Middle frontal gyrus (tissue), 1 donor: ENCODE measurements around the gene TIPIN.

Source experiments
- DNase-seq: peaks from one replicate; pipeline ENCODE4 v3.0.0-alpha.2; 2015; ENCODE audit warnings: low spot score; ENCODE audit errors: extremely low spot score

The TIPIN gene

DNA sequence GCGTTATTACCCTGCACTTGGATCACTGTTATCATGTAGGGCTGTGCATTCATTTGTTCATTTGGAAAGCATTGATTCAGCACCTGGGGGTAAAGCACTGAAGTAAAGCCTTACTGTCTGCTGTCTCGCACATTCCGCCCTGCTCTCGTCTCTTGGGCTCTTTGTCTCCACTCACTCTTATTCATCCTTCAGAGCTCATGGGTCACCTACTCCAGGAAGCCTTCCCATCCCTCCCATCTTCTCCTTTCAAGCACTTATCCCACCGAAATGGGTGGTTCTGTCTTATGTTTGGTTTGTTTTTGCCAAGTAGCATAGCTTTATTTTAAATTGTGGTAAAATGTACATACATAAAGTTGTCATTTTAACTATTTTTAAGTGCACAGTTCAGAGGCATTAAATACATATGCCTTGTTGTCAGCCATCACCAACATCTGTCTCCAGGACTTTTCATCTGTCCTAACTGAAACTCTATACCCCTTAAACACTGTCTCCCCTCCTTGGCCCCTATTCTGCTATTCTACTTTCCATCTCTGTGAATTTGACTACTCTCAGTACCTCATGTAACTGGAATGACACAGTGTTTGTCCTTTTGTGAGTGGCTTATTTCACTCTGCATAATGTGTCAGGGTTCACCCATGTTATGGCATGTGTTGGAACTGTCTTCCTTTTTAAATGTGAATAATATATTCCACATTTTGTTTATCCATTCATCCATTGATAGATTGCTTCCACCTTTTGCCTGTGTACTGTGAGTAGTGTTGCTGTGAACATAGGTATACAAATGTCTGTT lies 53.8 kb downstream of the TIPIN start:
- DNase-seq = no peak

DNA sequence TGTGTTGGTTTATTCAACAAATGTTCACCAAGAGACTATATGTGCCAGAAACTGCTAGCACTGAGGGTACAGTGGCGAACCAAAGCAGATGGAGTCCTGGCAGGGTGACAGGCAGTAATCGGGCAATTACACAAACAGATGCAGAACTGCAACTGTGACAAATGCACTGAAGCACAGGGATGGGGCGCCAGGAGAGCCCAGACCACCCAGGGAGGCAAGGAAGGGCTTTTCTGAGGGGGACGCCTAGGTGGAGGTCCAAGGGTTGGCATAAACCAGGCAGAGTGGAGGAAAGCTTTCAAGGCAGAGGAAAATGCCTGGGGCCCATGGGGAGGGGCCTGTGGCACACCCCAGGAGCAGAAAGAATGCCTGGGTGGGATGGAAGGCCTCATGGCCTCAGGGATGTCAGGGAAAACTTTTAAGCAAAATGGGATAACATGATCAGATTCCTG lies 57.7 kb downstream of the TIPIN start:
- DNase-seq = no peak

DNA sequence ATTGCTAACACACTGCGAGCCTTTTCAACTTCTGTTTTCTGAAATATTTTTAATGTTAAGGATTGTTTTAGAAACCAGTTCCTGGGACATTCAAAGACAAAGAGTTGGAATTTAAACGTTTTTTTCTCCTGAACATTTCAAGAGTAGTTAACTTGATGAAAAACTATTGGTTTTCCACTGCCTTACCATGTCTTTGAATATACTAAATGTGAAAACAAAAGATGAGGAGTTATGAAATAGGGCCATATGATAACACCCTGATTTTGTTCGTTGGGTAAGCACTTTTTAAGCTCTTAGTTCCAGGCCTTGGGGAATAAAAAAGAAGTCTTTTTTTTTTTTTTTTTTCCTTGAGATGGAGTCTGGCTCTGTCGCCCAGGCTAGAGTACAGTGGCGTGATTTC lies 60.3 kb downstream of the TIPIN start:
- DNase-seq = no peak

DNA sequence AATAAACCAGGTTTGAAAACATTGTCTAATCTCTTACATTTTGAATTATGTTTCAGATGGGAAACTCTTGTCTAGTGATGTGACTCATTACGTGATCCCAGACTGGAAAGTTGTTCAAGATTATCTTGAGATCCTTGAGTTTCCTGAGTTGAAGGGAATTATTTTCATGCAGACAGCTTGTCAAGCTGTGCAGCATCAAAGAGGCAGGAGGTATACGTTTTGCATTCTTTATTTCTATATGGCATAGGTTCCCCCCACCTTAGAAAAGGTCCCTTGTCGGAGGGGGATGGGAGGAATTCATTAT lies 61.6 kb downstream of the TIPIN start:
- no peak for DNase-seq

DNA sequence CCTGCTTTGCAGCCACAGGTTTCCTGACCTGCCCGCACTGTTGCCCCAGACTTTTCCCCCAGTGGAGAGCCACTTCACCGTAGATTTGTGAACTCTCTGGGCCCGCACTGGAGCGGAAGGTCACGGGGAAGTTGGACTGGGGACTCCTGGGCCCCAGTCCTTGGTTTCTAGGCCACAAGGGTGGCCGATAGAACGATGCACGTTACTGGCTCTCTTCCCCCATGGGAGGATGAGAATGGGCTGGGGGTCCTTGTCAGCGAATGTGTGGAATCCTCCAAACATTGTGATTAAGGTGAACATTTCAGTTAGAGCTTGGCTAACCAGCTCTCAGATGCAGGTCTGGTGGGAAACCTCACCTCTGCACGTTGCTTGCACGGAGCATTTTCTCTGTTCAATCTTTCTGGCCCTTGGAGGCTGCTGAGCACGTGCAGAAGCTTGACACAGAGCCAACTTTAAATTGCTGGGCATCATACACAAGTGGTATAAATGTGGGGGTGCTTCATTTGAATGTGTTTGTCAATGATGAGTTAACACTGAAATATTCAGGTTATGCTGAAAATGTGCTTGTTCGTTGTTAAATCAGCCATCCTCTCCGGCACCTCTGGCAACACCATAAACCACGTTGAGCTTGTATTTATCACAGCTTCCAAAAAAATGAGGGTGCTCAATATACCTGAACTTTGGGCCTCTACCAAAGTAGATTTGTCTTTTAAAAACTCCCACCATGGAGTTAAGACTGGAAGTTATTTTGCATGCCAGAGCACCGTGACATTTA lies 62.1 kb downstream of the TIPIN start:
- no peak for DNase-seq

DNA sequence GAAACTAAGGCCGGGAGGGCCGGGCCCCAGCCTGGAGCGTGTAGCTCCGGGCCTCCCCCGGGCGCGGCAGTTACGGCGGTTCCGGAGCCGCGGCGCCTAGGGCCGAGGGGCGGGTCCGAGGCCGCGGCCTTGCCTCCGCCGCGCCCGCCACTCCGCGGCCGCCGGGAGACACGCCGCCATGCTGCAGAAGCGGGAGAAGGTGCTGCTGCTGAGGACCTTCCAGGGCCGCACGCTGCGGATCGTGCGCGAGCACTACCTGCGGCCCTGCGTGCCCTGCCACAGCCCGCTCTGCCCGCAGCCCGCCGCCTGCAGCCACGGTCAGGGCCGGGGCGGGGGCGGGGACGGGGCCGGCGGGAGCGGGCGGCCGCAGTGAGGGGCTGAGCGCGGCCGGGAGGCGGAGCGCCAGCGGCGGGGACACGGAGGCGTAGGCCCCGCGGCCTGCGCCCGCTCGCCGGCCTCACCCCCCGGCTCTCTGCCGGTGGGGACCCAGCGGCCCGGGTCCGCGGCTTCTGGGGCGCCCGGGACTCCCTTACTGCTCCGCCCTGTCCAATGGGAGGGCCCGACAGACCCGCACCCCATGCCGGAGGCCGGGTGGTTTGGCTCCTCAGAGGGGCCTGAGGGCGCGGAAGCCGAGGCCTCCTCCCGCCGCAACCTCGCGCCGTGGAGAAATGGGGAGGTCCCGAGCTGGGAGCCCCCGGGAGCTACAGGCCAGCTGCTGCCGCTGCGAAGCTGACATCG lies 62.9 kb downstream of the TIPIN start, which contains the start of gene DIS3L:
Gene DIS3L (plus strand): TSS at position 150 of the 738 bp plus-strand sequence. CDS start 29 bp downstream, at position 179.
- no peak for DNase-seq

DNA sequence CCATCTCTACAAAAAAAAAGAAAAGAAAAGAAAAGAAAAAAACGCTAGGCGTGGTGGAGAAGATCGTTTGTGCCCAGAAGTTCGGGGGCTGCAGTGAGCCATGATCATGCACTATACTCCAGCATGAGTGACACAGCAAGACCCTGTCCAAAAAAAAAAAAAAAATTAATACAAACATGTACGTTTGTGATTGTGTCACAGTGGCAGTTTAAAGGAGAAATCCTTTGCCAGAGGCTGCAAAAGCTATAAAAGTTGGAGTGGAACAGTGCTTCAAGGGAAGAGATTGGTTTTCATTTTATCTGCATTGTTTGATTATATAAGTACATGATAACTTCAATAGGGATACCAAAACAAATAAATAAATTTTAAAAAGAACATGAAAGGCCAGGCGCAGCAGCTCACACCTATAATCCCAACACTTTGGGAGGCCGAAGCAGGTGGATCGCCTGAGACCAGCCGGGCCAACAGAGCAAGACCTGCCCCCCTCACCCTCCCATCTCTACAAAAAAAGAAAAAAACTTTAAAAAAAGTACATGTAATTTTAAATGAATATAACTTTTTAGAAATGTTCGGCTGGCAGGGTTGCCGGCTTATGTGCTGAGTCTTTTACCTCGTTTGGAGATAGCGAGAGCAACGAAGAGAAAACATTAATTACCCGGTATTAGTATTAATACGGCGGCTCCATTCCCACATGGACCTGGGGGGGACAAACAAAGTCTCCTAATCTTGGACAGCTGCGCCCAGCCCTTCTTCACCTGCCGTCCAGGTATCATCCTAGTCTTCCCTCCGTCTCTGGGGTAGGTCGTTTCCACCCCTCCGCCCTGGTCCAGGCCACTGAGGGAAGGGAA lies 63.7 kb downstream of the TIPIN start:
- DNase-seq = no peak

DNA sequence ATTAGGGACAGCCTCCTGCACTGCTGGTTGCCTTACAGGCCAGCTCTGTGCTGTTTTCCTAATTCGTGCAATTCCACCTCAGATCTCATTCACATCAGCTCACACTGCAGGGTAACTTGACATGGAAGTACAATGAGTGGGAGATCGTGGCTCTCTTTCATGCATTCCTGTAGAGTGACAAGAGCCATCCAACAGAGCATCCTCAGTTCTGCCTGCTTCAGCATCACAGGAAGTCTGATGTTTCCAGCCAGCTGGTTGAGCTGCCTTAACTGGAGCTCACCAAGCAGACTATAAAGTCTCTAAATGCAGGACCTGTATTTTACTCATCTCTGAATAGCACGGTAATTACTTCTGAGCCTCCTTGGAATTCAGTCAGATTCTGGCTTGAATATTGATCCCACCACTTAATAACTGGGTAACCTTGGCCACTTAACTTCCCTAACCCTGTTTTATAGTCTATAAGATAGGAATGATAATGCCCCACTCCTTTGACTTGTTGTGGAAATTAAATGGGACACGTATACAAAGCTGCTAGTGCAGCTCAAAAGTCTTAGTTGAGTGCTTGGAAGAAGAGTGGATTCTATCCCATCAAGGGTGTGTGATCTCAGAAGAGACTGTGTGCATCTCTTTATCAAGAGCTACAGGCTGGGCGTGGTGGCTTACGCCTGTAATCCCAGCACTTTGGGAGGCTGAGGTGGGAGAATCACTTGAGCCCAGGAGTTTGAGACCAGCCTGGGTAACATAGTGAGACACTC lies 64.5 kb downstream of the TIPIN start:
- no peak for DNase-seq

DNA sequence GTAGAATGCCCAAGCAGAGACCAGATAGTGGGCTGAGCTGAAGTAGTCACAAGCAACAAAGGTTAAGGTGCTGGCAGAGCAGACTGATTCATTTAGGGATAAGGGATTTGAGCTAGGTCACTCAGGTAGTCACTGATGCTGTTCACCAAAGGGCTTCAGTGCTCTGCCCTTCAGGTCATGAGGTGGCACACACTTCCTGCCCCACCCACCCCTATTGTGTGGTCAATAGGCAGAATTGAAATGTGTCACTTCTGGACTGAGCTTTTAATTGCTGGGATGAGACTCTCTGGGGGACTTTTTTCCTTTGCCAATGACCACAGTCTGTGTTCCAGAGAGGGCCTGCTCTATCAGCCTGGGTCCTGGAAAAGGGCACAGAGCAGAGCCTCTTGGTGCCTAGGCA lies 66.0 kb downstream of the TIPIN start:
- DNase-seq = no peak

DNA sequence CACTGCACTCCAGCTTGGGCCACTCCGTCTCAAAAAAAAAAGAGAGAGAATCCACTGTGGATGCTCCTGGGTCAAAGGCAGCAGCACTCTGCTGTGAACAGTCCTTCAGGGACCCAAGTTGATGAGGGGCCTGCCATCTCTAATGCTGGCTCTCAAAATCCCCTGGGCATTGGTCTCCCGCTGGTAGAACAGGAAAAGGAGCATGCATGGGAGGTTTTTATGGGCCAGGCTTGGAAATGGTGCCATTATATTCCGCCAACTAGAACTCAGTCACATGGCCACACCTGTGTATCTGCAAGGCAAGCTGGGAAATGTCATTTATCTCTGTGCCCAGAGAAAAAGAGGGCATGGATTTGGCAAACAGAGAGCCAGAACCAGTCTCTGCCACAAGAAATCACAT lies 66.5 kb downstream of the TIPIN start:
- no peak for DNase-seq

DNA sequence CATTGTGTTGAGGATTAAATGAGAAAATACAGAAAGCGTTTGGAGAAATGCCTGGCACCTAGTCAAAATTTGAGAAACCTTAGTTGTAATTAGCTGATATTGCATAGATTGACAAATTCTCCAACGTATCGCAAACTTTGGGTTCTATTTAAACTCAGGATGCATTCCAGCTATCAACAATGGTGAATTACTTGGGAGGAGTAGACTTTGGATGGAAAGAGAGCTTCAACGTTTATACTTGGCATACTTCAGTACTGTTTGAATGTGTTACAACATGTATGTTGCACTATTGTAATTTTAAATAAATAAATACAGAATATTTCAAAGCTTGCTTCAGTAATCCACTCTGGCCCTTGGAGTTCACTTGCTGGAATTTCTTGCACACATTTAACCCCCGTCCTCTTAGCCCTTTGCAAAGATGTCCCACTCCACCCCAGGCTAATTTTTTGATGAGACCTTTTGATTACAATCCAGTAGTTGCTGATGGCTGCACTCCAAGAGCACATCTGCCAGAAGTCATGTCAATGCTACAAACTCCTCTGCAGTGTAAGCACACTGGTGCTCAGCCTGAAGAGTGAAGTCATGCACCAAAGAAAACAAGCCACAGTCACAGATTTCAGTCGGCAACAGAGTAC lies 67.8 kb downstream of the TIPIN start:
- DNase-seq = no peak

DNA sequence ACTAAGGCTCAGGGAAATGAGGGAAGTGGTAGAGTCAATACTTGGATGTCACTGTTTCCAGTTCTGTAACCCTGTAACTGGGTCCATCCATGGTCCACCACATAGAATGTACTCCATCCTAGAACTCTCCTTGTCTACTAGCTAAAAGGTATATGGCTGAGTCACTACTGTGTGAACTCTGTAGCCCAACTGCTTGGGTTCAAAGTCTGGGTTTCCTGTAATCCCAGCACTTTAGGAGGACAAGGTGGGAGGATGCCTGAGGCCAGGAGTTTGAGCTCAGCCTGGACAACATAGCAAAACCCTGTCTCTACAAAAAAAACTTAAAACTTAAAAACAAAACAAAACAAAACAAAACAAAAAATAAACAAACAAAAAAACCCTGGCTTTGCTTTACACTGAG lies 68.4 kb downstream of the TIPIN start:
- DNase-seq = no peak

DNA sequence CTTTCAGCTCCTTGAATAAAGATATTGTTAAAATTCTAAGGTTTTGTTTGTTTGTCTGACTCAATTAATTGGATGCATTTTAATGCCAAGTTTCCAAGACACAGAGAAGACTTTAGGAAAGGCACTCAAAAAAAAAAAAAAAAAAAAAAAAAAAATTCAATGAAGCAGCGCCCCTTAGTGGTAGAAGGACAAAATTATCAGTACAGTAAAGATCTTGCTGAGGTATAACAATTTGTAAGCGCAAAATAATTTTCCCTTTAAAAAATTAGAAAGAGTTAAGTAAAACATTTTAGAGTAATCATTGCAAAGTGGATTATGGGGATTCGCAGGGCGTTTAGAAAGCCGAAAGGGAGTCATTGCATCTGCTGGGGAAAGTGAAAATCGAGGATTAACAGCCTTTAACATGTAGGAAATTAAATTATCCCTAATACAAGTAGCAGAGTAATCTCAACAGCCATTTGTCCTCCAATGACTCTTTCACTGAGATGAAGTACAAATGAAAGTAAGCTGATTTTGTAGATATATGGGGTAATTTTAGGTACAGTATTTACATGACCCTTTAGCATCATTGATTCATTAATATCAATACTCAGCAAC lies 68.9 kb downstream of the TIPIN start:
- DNase-seq = peak; percentile 42
